Calu3 (cell line): Measurements from ENCODE around the gene CECR2. TPM values are rescaled to one million over a fixed set of nuclear protein-coding genes. Genes with fewer than 3 reads are reported as not detected.

Experiments used
- BruUV-seq: library from RNA; stranded (reverse); fragments of 400-500 nt; replicated peaks from 2 replicates; lab custom pipeline; 2021; lab: Mats Ljungman, UMichigan
- CTCF ChIA-PET: fragments of 300-600 bp; sonication (Branson Sonifier 250); formaldehyde crosslinking; loops from one replicate; lab custom pipeline; 2022; ENCODE audit warnings: antibody characterized with exemption; lab: Charles Lee
- DNase-seq: peaks from one replicate; pipeline ENCODE4 v3.0.0; 2022
- H3K27ac Mint-ChIP-seq: one replicate; pipeline ENCODE4 v1.8.0; 2022; ENCODE audit warnings: mixed read lengths; ENCODE audit not compliant: unreplicated experiment
- H3K27me3 Mint-ChIP-seq: one replicate; pipeline ENCODE4 v1.8.0; 2022; ENCODE audit warnings: mixed read lengths; ENCODE audit not compliant: unreplicated experiment
- H3K36me3 Mint-ChIP-seq: one replicate; pipeline ENCODE4 v1.8.0; 2022; ENCODE audit warnings: mild to moderate bottlenecking, moderate library complexity, mixed read lengths; ENCODE audit not compliant: insufficient read depth, unreplicated experiment
- H3K4me1 Mint-ChIP-seq: one replicate; pipeline ENCODE4 v1.8.0; 2022; ENCODE audit warnings: mild to moderate bottlenecking, low read depth, mixed read lengths; ENCODE audit not compliant: unreplicated experiment
- H3K4me3 Mint-ChIP-seq: one replicate; pipeline ENCODE4 v1.8.0; 2022; ENCODE audit warnings: mild to moderate bottlenecking, low read depth, moderate library complexity, mixed read lengths; ENCODE audit not compliant: unreplicated experiment
- H3K9me3 Mint-ChIP-seq: one replicate; pipeline ENCODE4 v1.8.0; 2022; ENCODE audit warnings: low read depth, mixed read lengths; ENCODE audit not compliant: unreplicated experiment
- CTCF ChIP-seq: fragments of 200-600 bp; IDR thresholded peaks from one replicate; pipeline ENCODE4 v1.8.0; 2022; ENCODE audit warnings: antibody characterized with exemption; ENCODE audit not compliant: unreplicated experiment
- intact Hi-C: fragments of 100-400 bp; cut with micrococcal nuclease; formaldehyde crosslinking; loops from one replicate; pipeline ENCODE4 v1.10.0; 2022; ENCODE audit not compliant: unreplicated experiment
- total RNA-seq: library from RNA; stranded (reverse); gene quantifications from 2 replicates; pipeline ENCODE4 v1.2.3, GENCODE V29; 2022

CECR2 gene
- total RNA-seq, 1 experiment from 2014 or later = 0.09 TPM

- DNase-seq = no peak
- CTCF ChIA-PET = no interaction called here
- Mint-ChIP-seq H3K36me3 (no peaks in the 10 kb centered on the region), H3K4me3 (no peak overlapping the region), H3K27me3 (peaks cover 54% of the 10 kb centered on the region), H3K27ac (no peak overlapping the region), H3K4me1 (no peaks in the 10 kb centered on the region), H3K9me3 (peaks cover 3% of the 10 kb centered on the region)
- BruUV-seq = no TSS peak
- intact Hi-C loops = no loop called here
- TF ChIP-seq CTCF = no peak
These were observed 82.1 kb downstream of the CECR2 start for GRCh38 chr22:17451316-17451715.

- CTCF ChIA-PET = no interaction called here
- Mint-ChIP-seq H3K27me3 (peaks cover 64% of the 10 kb centered on the region), H3K36me3 (no peaks in the 10 kb centered on the region), H3K9me3 (no peaks in the 10 kb centered on the region), H3K27ac (no peak overlapping the region), H3K4me3 (no peak overlapping the region), H3K4me1 (no peaks in the 10 kb centered on the region)
- intact Hi-C loops = no loop called here
- BruUV-seq = no TSS peak
- no peak for TF ChIP-seq CTCF
- no peak for DNase-seq
These were observed 91.6 kb downstream of the CECR2 start for GRCh38 chr22:17460895-17461294.

- Mint-ChIP-seq H3K27me3 (peaks cover 95% of the 10 kb centered on the region), H3K4me3 (no peak overlapping the region), H3K27ac (no peak overlapping the region), H3K4me1 (no peaks in the 10 kb centered on the region), H3K36me3 (no peaks in the 10 kb centered on the region), H3K9me3 (no peaks in the 10 kb centered on the region)
- CTCF ChIA-PET = no interaction called here
- BruUV-seq = no TSS peak
- no peak for DNase-seq
- intact Hi-C loops = no loop called here
- TF ChIP-seq CTCF = no peak
These were observed 101.7 kb downstream of the CECR2 start for GRCh38 chr22:17470880-17471500.

GRCh38 chr22:17471886-17472535 is 102.8 kb downstream of the CECR2 start:
- BruUV-seq = no TSS peak
- Mint-ChIP-seq H3K4me3 (no peak overlapping the region), H3K4me1 (no peaks in the 10 kb centered on the region)

More at GRCh38 chr22:17471886-17472535, 102.8 kb downstream of the CECR2 start:
- no peaks in the 10 kb centered on the region for H3K36me3 Mint-ChIP-seq
- peaks cover 96% of the 10 kb centered on the region for H3K27me3 Mint-ChIP-seq
- H3K27ac Mint-ChIP-seq = no peak overlapping the region
- intact Hi-C loops = no loop called here
- H3K9me3 Mint-ChIP-seq = no peaks in the 10 kb centered on the region
- no peak for DNase-seq
- CTCF ChIA-PET = no interaction called here
- TF ChIP-seq CTCF = no peak
